Thoracic aorta (tissue), 2 donors: ENCODE data around the gene SAP30. TPM values are rescaled to one million over a fixed set of nuclear protein-coding genes. Genes with fewer than 3 reads are reported as not detected.

Source experiments
- ATAC-seq: fragments of 150-250 bp; one replicate; pipeline ENCODE4 v1.8.0; 2017; ENCODE audit warnings: low read depth; ENCODE audit not compliant: insufficient number of reproducible peaks, low FRiP score
- DNase-seq: peaks from one replicate; pipeline ENCODE4 v3.0.0-alpha.2; 2020; ENCODE audit warnings: low spot score
- H3K27ac ChIP-seq, 2 donors: fragments of 200-600 bp; sonication (generic); 1 replicate in 1 of 2; 2 replicates in 1 of 2; pipeline ENCODE4 v1.5.1; 2016; ENCODE audit warnings: mild to moderate bottlenecking in 2 of 2, moderate library complexity in 2 of 2
- H3K27me3 ChIP-seq: fragments of 200-600 bp; sonication (generic); replicated peaks from 2 replicates; pipeline ENCODE4 v1.6.0; 2016; ENCODE audit warnings: mild to moderate bottlenecking; ENCODE audit not compliant: insufficient read depth
- H3K36me3 ChIP-seq: fragments of 200-600 bp; sonication (generic); one replicate; pipeline ENCODE4 v1.5.1; 2016
- H3K4me1 ChIP-seq, 2 donors: fragments of 200-600 bp; sonication (generic); 1 replicate in 1 of 2; 2 replicates in 1 of 2; pipeline versions ENCODE4 v1.5.1 to v1.6.0; 2016; ENCODE audit warnings: low read depth in 2 of 2, mild to moderate bottlenecking in 1 of 2; ENCODE audit not compliant: control insufficient read depth in 1 of 2
- H3K4me3 ChIP-seq: fragments of 200-600 bp; sonication (generic); 2 replicates; pipeline ENCODE4 v1.5.1; 2016; ENCODE audit warnings: mild to moderate bottlenecking
- H3K9me3 ChIP-seq: fragments of 200-600 bp; sonication (generic); 2 replicates; pipeline ENCODE4 v1.5.1; 2016
- total RNA-seq, 2 donors: library from RNA; depleted of rRNA; stranded (reverse); fragments of >200 nt; gene quantifications; one replicate each; pipeline versions ENCODE4 v1.1.0 to v1.2.3, GENCODE V29; 2016
- TF ChIP-seq, protein P1 (sequence below): fragments of 200-600 bp; sonication (generic); IDR thresholded peaks from one replicate; pipeline ENCODE4 v1.5.1; 2019; ENCODE audit warnings: antibody characterized with exemption

SAP30 gene, protein sequence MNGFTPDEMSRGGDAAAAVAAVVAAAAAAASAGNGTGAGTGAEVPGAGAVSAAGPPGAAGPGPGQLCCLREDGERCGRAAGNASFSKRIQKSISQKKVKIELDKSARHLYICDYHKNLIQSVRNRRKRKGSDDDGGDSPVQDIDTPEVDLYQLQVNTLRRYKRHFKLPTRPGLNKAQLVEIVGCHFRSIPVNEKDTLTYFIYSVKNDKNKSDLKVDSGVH
- 10 to 100 TPM; 56.9 to 61.7 TPM for total RNA-seq

DNA sequence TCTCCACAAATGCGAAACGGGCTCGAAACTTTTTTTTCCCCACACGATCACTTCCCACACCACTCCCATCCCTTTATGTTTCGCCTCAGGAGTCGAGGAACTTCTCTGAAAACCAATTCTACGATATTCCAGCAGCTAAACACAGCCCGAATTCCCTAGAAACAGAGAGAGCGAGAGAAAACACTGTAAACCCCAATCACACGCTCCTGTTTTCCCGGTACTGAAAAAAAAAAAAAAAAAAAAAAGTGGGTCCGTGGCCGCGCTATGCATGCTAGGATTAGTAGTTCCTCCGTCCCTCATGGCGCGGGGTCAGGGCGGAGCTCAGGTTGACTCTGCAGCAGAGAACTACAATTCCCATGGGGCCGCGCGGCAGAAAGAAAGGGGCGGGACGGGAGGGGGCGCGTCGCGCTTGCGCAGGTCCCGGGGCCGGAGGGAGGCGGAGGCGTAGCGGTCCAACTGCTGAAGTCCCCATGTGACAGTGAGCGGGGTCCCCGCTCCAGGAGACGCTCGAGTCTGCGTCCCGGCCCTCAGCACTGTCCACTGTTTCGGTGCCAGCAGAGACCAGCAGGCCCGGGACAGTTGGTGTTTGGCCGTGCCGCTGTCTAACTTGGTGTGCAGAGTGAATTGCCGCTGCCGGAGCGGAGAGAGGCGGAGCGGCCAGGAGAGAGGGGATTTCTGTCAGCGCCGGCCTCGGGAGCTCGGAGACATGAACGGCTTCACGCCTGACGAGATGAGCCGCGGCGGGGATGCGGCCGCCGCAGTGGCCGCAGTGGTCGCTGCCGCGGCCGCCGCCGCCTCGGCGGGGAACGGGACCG lies at the start of gene SAP30:
TSS of gene SAP30 (plus strand) at position 478 of the 815 bp plus-strand sequence. CDS start at position 707, 229 bp downstream.
- Histone ChIP-seq H3K4me3 (peak within 1 kb of the TSS; percentile 93), H3K27me3 (no peaks in the 10 kb centered on the region), H3K27ac (peak within 1 kb of the TSS; percentile 95 to 96), H3K9me3 (no peaks in the 10 kb centered on the region), H3K4me1 (peaks cover 24 to 47% of the 10 kb centered on the region in 2 donors), H3K36me3 (no peaks in the 10 kb centered on the region)
- DNase-seq, result peak; percentile 98
- ATAC-seq, result peak; percentile 85
- TF ChIP-seq, protein P1, sequence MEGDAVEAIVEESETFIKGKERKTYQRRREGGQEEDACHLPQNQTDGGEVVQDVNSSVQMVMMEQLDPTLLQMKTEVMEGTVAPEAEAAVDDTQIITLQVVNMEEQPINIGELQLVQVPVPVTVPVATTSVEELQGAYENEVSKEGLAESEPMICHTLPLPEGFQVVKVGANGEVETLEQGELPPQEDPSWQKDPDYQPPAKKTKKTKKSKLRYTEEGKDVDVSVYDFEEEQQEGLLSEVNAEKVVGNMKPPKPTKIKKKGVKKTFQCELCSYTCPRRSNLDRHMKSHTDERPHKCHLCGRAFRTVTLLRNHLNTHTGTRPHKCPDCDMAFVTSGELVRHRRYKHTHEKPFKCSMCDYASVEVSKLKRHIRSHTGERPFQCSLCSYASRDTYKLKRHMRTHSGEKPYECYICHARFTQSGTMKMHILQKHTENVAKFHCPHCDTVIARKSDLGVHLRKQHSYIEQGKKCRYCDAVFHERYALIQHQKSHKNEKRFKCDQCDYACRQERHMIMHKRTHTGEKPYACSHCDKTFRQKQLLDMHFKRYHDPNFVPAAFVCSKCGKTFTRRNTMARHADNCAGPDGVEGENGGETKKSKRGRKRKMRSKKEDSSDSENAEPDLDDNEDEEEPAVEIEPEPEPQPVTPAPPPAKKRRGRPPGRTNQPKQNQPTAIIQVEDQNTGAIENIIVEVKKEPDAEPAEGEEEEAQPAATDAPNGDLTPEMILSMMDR, result no peak

DNA sequence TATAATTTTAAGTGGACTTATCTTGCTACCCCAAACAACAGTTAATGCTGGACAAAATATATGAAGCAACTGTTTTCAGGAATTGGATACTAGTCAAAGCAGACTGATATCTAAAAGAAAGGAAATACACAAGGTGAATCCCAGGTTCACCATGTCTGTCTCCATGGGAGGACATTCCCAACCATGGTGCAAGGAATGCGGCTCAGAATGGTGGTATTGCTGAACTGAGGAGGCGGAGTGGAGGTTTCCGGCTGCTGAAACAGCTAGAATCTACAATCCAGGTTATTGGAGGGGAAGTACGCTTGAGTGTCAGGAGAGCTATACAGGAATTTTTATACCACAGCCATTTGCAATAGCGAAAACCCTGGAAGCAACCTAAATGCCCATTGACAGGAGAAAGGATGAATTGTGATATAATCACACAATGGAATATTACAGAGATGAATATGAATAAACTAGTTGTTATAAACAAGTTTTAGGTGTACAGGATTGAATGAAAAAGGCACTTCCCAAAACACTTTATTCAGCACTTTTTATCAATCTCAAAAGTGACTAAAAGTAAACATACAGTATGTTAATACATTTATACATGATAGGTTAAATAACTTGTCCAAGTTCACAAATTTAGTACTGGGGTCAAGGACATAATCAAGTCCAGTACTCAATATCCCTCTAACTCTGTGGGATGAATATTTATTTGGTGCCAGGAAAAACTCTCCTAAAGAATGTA lies 45.6 kb upstream of the SAP30 start:
- no peak for DNase-seq
- peaks cover 3% of the 10 kb centered on the region for H3K36me3 ChIP-seq
- ATAC-seq, result no peak
- H3K4me1 ChIP-seq, result no peaks in the 10 kb centered on the region
- no peak overlapping the region for H3K4me3 ChIP-seq
- TF ChIP-seq, protein P1, result no peak
- H3K9me3 ChIP-seq, result no peaks in the 10 kb centered on the region
- no peaks in the 10 kb centered on the region for H3K27me3 ChIP-seq
- H3K27ac ChIP-seq, result no peak overlapping the region

DNA sequence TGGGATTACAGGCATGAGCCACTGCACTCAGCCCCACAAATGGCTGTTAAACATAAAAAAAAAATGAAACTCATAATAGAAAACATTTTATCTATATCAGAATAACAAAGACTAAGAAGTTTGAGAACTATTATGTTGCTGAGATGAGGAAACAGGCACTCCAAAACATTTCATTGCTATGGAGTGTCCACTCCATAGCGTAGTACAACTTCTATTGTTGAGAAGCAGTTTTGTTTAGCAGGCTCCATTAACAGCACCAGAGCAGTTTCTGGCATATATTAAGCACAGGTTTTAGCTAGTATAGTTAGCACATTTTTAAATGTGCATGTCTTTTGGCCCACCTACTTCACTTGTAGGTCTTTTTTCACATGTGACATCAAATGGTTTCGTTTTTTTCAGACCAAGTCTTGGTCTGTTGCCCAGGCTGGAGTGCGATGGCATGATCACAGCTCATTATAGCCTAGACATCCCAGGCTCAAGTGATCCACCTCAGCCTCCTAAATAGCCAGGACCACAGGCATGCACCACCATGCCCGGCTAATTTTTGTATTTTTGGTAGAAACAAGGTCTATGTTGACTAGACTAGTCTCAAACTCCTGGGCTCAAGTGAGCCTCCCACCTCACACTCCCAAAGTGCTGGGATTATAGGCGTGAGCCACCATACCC lies 42.4 kb upstream of the SAP30 start:
- no peaks in the 10 kb centered on the region for H3K36me3 ChIP-seq

DNA sequence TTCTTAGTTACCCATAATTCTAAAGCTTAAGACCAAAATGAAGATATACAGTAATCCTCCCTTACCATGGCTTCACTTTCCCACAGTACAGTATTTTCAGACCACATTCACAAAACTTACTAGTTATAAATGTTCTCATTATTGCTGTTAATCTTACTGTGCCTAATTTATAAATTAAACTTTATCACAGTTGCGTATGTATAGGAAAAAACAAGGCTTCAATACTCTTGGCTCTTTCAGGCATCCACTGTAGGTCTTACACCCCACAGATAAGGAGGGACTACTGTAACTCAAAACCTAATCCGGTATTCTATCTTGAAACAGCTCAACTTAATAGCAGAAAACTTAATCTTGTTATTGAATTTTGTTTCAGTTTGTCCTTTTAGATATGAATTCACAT lies 40.2 kb upstream of the SAP30 start:
- Histone ChIP-seq H3K36me3 (no peaks in the 10 kb centered on the region), H3K4me3 (no peak overlapping the region), H3K4me1 (peaks cover 7 to 22% of the 10 kb centered on the region in 2 donors), H3K27ac (no peak overlapping the region), H3K27me3 (no peaks in the 10 kb centered on the region), H3K9me3 (no peaks in the 10 kb centered on the region)
- no peak for ATAC-seq
- TF ChIP-seq, protein P1, result no peak
- no peak for DNase-seq

More for the DNA sequence above, 42.4 kb upstream of the SAP30 start:
- Histone ChIP-seq H3K9me3 (no peaks in the 10 kb centered on the region), H3K27me3 (no peaks in the 10 kb centered on the region), H3K4me1 (peaks cover 7 to 22% of the 10 kb centered on the region in 2 donors), H3K27ac (no peak overlapping the region), H3K4me3 (no peak overlapping the region)
- ATAC-seq (no peak), DNase-seq (no peak)
- TF ChIP-seq, protein P1, result no peak
